Measurements from ENCODE around the gene TAS2R14. TPM values are rescaled to one million over a fixed set of nuclear protein-coding genes. Genes with fewer than 3 reads are reported as not detected.

The TAS2R14 gene
- total and polyA plus RNA-seq, 2 of the 13 experiments (the other 11 are each of a cell fraction or from before 2014, with no cell fraction given) = 1.1 to 2.3 TPM

- no peak for TF ChIP-seq ZNF124 (CRISPR knock-in tag; IDR thresholded peaks at IDR 0.05)
- no peak for TF ChIP-seq ZNF382 (CRISPR knock-in tag; IDR thresholded peaks at IDR 0.05; ENCODE audit: borderline replicate concordance)
- TF ChIP-seq POLR2AphosphoS5 (IDR thresholded peaks at IDR 0.05; ENCODE audit: low read depth, low read length) = no peak
- TF ChIP-seq ZNF335 (CRISPR knock-in tag; IDR thresholded peaks at IDR 0.05) = no peak
- TF ChIP-seq NR3C1 (CRISPR knock-in tag; IDR thresholded peaks at IDR 0.05) = no peak
- no peak for TF ChIP-seq JUNB (CRISPR knock-in tag; IDR thresholded peaks at IDR 0.05; ENCODE audit: borderline replicate concordance)
- TF ChIP-seq MTA3 (CRISPR knock-in tag; IDR thresholded peaks at IDR 0.05) = no peak
Measured at GRCh38 chr12:10896854-10897253, 42.2 kb downstream of the TAS2R14 start (continued).

GRCh38 chr12:10891937-10892336 lies 47.1 kb downstream of the TAS2R14 start:
- in situ Hi-C loops (cut with HindIII; ENCODE audit: extremely low pct_ligation_motif_present, low pct_unique_long_range_greater_than_20kb) = no loop called here
- ChIA-PET POLR2A (interaction anchor here (0.9 to 1.8 kb wide), 4 partner anchors 26 to 1422 kb away, joined by 3 to 11 read pairs (median 4); partner anchors contain the start of genes PRH2 and SMIM10L1), CTCF (ENCODE audit: low intra/inter-chr PET ratio, low total read pairs) (no interaction called here)
- DNase-seq (ENCODE audit: low spot score) (peak; percentile 98), ATAC-seq (peak; percentile 100), FAIRE-seq (peak; percentile 82)
- peak overlapping the region; percentile 93 for H3K27ac ChIP-seq (ENCODE audit: extremely low read length, insufficient read depth, low read length)
- H4K20me1 ChIP-seq (ENCODE audit: insufficient read depth, low read length) = no peaks in the 10 kb centered on the region
- peak overlapping the region; percentile 59 for H3K4me2 ChIP-seq (ENCODE audit: low read depth, low read length)
- H3K4me3 ChIP-seq (replicated peaks in 1 of 3; ENCODE audit: insufficient read depth in 1 of 3, low read depth in 2 of 3, low read length in 3 of 3) = peak overlapping the region in 2 of 3 experiments; percentile 11 to 19; a peak in 1 of 6 replicates
- no peak overlapping the region for H2AFZ ChIP-seq (ENCODE audit: low read length)
- intact Hi-C loops (cut with micrococcal nuclease; ENCODE audit: unreplicated experiment) = no loop called here
- peak overlapping the region; percentile 47 for H3K9ac ChIP-seq (ENCODE audit: insufficient read depth, low read depth, low read length)
- H3K9me3 ChIP-seq (ENCODE audit: low read length) = no peaks in the 10 kb centered on the region
- no TSS peak for BruUV-seq (replicated peaks)
- no peaks in the 10 kb centered on the region for H3K27me3 ChIP-seq (ENCODE audit: control insufficient read depth in 1 of 2, insufficient read depth in 2 of 2, low read length in 2 of 2)
- H3K4me1 ChIP-seq (ENCODE audit: insufficient read depth, low read length) = peaks cover 44% of the 10 kb centered on the region
- no peaks in the 10 kb centered on the region; a peak in 1 of 5 replicates for H3K36me3 ChIP-seq (replicated peaks in 1 of 2; ENCODE audit: control insufficient read depth in 1 of 2, insufficient read depth in 2 of 2, low read length in 2 of 2)
- H3K79me2 ChIP-seq (ENCODE audit: insufficient read depth, low read length) = no peaks in the 10 kb centered on the region
- 0% methylated on average over 2 of the region's 2 CpGs for WGBS (ENCODE audit: low lambda C conversion rate)
- TF ChIP-seq STAT6 (CRISPR knock-in tag; IDR thresholded peaks at IDR 0.05; ENCODE audit: borderline replicate concordance) = no peak
- peak; percentile 47; the same call in 1 of the 2 replicates for TF ChIP-seq GMEB1 (CRISPR knock-in tag; IDR thresholded peaks at IDR 0.05; ENCODE audit: borderline replicate concordance)
- TF ChIP-seq SYNCRIP (IDR thresholded peaks at IDR 0.05; ENCODE audit: insufficient read depth, low read depth, low read length) = no peak
- TF ChIP-seq FUBP1 (CRISPR knock-in tag; IDR thresholded peaks at IDR 0.05; ENCODE audit: borderline replicate concordance) = no peak
- TF ChIP-seq CENPBD1 (CRISPR knock-in tag; IDR thresholded peaks at IDR 0.05; ENCODE audit: borderline replicate concordance, low read depth) = no peak
- TF ChIP-seq MLLT10 (CRISPR knock-in tag; IDR thresholded peaks at IDR 0.05) = no peak
- peak; percentile 50; the same call in 1 of the 2 replicates for TF ChIP-seq KMT2B (CRISPR knock-in tag; IDR thresholded peaks at IDR 0.05)
